GM23338 (cell line): ENCODE measurements around the gene GARS1. TPM values are rescaled to one million over a fixed set of nuclear protein-coding genes. Genes with fewer than 3 reads are reported as not detected.

Experiments used
- ATAC-seq: fragments of 200-7000 bp; cut with Tn5 transposase; 3 replicates; pipeline ENCODE4 v1.9.1; 2020
- DNase-seq: peaks from one replicate; pipeline ENCODE4 v3.0.0-alpha.2; 2015; ENCODE audit warnings: low spot score
- H2AFZ ChIP-seq: fragments of 200-600 bp; sonication (generic); 2 replicates; pipeline ENCODE4 v1.8.0; 2016; ENCODE audit warnings: antibody characterized with exemption, mild to moderate bottlenecking, moderate library complexity
- H3F3A ChIP-seq: fragments of 200-600 bp; sonication (generic); replicated peaks from 2 replicates; pipeline ENCODE4 v1.8.0; 2017; ENCODE audit warnings: antibody characterized with exemption, mixed run types, low read depth
- H3K27ac ChIP-seq: fragments of 200-600 bp; sonication (generic); 2 replicates; pipeline ENCODE4 v1.6.1; 2016; ENCODE audit warnings: low read depth
- H3K27me3 ChIP-seq: fragments of 200-600 bp; sonication (generic); 2 replicates; pipeline ENCODE4 v1.8.0; 2016; ENCODE audit warnings: mild to moderate bottlenecking, mixed run types, moderate library complexity; ENCODE audit not compliant: insufficient read depth
- H3K36me3 ChIP-seq: fragments of 200-600 bp; sonication (generic); 2 replicates; pipeline ENCODE4 v1.8.0; 2016; ENCODE audit warnings: mild to moderate bottlenecking; ENCODE audit not compliant: insufficient read depth
- H3K4me1 ChIP-seq: fragments of 200-600 bp; sonication (generic); 2 replicates; pipeline ENCODE4 v1.8.0; 2016; ENCODE audit warnings: mild to moderate bottlenecking, moderate library complexity; ENCODE audit not compliant: insufficient read depth
- H3K4me2 ChIP-seq: fragments of 200-600 bp; sonication (generic); 2 replicates; pipeline ENCODE4 v1.7.1; 2017; ENCODE audit warnings: mixed run types
- H3K4me3 ChIP-seq: fragments of 200-600 bp; sonication (generic); 2 replicates; pipeline ENCODE4 v1.6.1; 2016; ENCODE audit warnings: mixed run types
- H3K79me2 ChIP-seq: fragments of 200-600 bp; sonication (generic); replicated peaks from 2 replicates; pipeline ENCODE4 v1.8.0; 2017; ENCODE audit warnings: mild to moderate bottlenecking; ENCODE audit not compliant: insufficient read depth
- H3K9me2 ChIP-seq: fragments of 200-600 bp; sonication (generic); 2 replicates; pipeline ENCODE4 v1.8.0; 2017; ENCODE audit not compliant: insufficient read depth
- H4K20me1 ChIP-seq: fragments of 200-600 bp; sonication (generic); replicated peaks from 2 replicates; pipeline ENCODE4 v1.8.0; 2017; ENCODE audit warnings: mild to moderate bottlenecking; ENCODE audit not compliant: insufficient read depth
- H3K27ac Mint-ChIP-seq: 2 replicates; pipeline ENCODE4 v1.8.0; 2020; ENCODE audit warnings: inconsistent platforms, mild to moderate bottlenecking, moderate library complexity, mixed read lengths
- H3K27me3 Mint-ChIP-seq: 3 replicates; pipeline ENCODE4 v1.8.0; 2022; ENCODE audit warnings: low read depth, mild to moderate bottlenecking, moderate library complexity, mixed read lengths, inconsistent platforms; ENCODE audit not compliant: insufficient read depth, poor library complexity
- H3K36me3 Mint-ChIP-seq: 3 replicates; pipeline ENCODE4 v1.8.0; 2021; ENCODE audit warnings: low read depth, mild to moderate bottlenecking, inconsistent platforms, moderate library complexity, mixed read lengths
- H3K4me1 Mint-ChIP-seq: 3 replicates; pipeline ENCODE4 v1.8.0; 2020; ENCODE audit warnings: mild to moderate bottlenecking, inconsistent platforms, mixed read lengths
- H3K4me3 Mint-ChIP-seq: 3 replicates; pipeline ENCODE4 v1.8.0; 2021; ENCODE audit warnings: moderate library complexity, mild to moderate bottlenecking, inconsistent platforms, mixed read lengths
- H3K9me3 Mint-ChIP-seq: 3 replicates; pipeline ENCODE4 v1.8.0; 2020; ENCODE audit warnings: moderate library complexity, mild to moderate bottlenecking, inconsistent platforms, mixed read lengths
- CREB1 ChIP-seq: fragments of 250-450 bp; sonication (Bioruptor Pico); IDR thresholded peaks from 2 replicates; pipeline ENCODE4 v1.5.0; 2020; ENCODE audit warnings: low read depth, mild to moderate bottlenecking, moderate library complexity
- EZH2 ChIP-seq: fragments of 200-600 bp; sonication (generic); IDR thresholded peaks from one replicate; pipeline ENCODE4 v1.8.0; 2017; ENCODE audit warnings: antibody characterized with exemption, mild to moderate bottlenecking, low read depth; ENCODE audit not compliant: unreplicated experiment
- EZH2phosphoT487 ChIP-seq: fragments of 200-600 bp; sonication (generic); IDR thresholded peaks from one replicate; pipeline ENCODE4 v1.8.1; 2018; ENCODE audit warnings: antibody characterized with exemption; ENCODE audit not compliant: unreplicated experiment
- JUNB ChIP-seq: IDR thresholded peaks from one replicate; pipeline ENCODE4 v1.6.1; 2016; ENCODE audit warnings: antibody characterized with exemption; ENCODE audit not compliant: unreplicated experiment
- POLR2AphosphoS5 ChIP-seq: IDR thresholded peaks from 2 replicates; pipeline ENCODE4 v1.6.1; 2016; ENCODE audit warnings: antibody characterized with exemption, low read depth
- STAT1 ChIP-seq: IDR thresholded peaks from one replicate; pipeline ENCODE4 v1.6.1; 2016; ENCODE audit warnings: antibody characterized with exemption; ENCODE audit not compliant: unreplicated experiment
- ZNF331 ChIP-seq: fragments of 250-450 bp; sonication (Bioruptor Pico); IDR thresholded peaks from 2 replicates; pipeline ENCODE4 v1.5.0; 2020; ENCODE audit warnings: low read depth, mild to moderate bottlenecking, moderate library complexity
- ZNF462 ChIP-seq: fragments of 250-450 bp; sonication (Bioruptor Pico); IDR thresholded peaks from 2 replicates; pipeline ENCODE4 v1.5.0; 2020; ENCODE audit warnings: mild to moderate bottlenecking, moderate library complexity
- polyA plus RNA-seq: library from polyadenylated mRNA; unstranded; fragments of >200 nt; fragmentation: Nextera tagmentation; extraction: Ambion mirVana; gene quantifications from 2 replicates; pipeline ENCODE4 v1.2.1, GENCODE V29; 2016
- total RNA-seq: library from RNA; depleted of rRNA; stranded (reverse); fragments of >200 nt; shearing (Covaris generic); gene quantifications from 2 replicates; pipeline ENCODE4 v1.2.3, GENCODE V29; 2014
- TF ChIP-seq, protein P1 (sequence below), 2 experiments: fragments of 200-600 bp in 1 of 2; sonication (generic) in 1 of 2; conservative IDR thresholded peaks; 2 replicates each; pipeline versions ENCODE4 v1.5.1 to v1.6.1; 2016 to 2017; ENCODE audit warnings: antibody characterized with exemption in 2 of 2, low read depth in 2 of 2, mild to moderate bottlenecking in 2 of 2, moderate library complexity in 1 of 2
- TF ChIP-seq, protein P2 (sequence below): IDR thresholded peaks from one replicate; pipeline ENCODE4 v1.6.1; 2018; ENCODE audit warnings: antibody characterized with exemption; ENCODE audit not compliant: unreplicated experiment

The GARS1 gene
- total and polyA plus RNA-seq, 2 experiments from 2014 or later: 207 to 241 TPM

DNA sequence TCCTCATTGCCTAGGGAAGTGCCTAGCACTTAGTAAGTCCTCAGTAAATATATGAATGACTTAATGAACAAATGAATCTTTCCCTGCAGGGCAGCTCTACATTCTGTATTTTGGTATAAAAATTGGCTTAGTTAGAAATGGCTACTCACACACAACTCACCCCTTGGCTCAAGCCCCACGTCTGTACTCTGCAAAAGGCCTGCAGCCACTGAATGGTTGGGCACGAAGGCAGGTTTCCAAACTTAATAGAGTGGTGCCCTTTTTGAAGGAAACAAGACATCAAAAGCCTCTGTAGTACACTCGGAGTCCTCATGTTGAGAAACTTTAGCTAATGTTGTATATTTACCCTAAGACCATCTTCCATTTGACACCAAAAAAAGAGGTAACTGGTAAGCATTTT, 51.0 kb downstream of the GARS1 start:
- Mint-ChIP-seq H3K9me3 (no peaks in the 10 kb centered on the region), H3K27ac (no peak overlapping the region), H3K4me1 (peaks cover 23% of the 10 kb centered on the region), H3K4me3 (no peak overlapping the region), H3K27me3 (peaks cover 10% of the 10 kb centered on the region), H3K36me3 (peaks cover 33% of the 10 kb centered on the region)
- no peak for DNase-seq
- peaks cover 13% of the 10 kb centered on the region for H3K4me1 ChIP-seq
- no peak for ATAC-seq
- no peaks in the 10 kb centered on the region; the same call in 1 of the 2 replicates for H4K20me1 ChIP-seq
- no peaks in the 10 kb centered on the region for H3K36me3 ChIP-seq
- H3K27ac ChIP-seq: no peak overlapping the region
- H3K9me2 ChIP-seq: 0 out of 2 replicates have a peak, but pooled peaks cover 6% of the 10 kb centered on the region
- H3F3A ChIP-seq: no peaks in the 10 kb centered on the region; the same call in 1 of the 2 replicates
- H2AFZ ChIP-seq: no peak overlapping the region
- H3K27me3 ChIP-seq: no peaks in the 10 kb centered on the region
- no peak overlapping the region for H3K4me2 ChIP-seq
- no peak for TF ChIP-seq ZNF331
- no peak for TF ChIP-seq POLR2AphosphoS5
- no peak for TF ChIP-seq STAT1
- no peak for TF ChIP-seq EZH2
- TF ChIP-seq EZH2phosphoT487: no peak
- no peak for TF ChIP-seq JUNB
- no peak for TF ChIP-seq CREB1 (CRISPR knock-in tag)
- TF ChIP-seq ZNF462 (CRISPR knock-in tag): no peak
- TF ChIP-seq, protein P1, sequence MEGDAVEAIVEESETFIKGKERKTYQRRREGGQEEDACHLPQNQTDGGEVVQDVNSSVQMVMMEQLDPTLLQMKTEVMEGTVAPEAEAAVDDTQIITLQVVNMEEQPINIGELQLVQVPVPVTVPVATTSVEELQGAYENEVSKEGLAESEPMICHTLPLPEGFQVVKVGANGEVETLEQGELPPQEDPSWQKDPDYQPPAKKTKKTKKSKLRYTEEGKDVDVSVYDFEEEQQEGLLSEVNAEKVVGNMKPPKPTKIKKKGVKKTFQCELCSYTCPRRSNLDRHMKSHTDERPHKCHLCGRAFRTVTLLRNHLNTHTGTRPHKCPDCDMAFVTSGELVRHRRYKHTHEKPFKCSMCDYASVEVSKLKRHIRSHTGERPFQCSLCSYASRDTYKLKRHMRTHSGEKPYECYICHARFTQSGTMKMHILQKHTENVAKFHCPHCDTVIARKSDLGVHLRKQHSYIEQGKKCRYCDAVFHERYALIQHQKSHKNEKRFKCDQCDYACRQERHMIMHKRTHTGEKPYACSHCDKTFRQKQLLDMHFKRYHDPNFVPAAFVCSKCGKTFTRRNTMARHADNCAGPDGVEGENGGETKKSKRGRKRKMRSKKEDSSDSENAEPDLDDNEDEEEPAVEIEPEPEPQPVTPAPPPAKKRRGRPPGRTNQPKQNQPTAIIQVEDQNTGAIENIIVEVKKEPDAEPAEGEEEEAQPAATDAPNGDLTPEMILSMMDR (conservative IDR thresholded peaks at IDR 0.05; ENCODE audit: low read depth in 2 of 2): no peak
- TF ChIP-seq, protein P2, sequence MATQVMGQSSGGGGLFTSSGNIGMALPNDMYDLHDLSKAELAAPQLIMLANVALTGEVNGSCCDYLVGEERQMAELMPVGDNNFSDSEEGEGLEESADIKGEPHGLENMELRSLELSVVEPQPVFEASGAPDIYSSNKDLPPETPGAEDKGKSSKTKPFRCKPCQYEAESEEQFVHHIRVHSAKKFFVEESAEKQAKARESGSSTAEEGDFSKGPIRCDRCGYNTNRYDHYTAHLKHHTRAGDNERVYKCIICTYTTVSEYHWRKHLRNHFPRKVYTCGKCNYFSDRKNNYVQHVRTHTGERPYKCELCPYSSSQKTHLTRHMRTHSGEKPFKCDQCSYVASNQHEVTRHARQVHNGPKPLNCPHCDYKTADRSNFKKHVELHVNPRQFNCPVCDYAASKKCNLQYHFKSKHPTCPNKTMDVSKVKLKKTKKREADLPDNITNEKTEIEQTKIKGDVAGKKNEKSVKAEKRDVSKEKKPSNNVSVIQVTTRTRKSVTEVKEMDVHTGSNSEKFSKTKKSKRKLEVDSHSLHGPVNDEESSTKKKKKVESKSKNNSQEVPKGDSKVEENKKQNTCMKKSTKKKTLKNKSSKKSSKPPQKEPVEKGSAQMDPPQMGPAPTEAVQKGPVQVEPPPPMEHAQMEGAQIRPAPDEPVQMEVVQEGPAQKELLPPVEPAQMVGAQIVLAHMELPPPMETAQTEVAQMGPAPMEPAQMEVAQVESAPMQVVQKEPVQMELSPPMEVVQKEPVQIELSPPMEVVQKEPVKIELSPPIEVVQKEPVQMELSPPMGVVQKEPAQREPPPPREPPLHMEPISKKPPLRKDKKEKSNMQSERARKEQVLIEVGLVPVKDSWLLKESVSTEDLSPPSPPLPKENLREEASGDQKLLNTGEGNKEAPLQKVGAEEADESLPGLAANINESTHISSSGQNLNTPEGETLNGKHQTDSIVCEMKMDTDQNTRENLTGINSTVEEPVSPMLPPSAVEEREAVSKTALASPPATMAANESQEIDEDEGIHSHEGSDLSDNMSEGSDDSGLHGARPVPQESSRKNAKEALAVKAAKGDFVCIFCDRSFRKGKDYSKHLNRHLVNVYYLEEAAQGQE: no peak
- no peak overlapping the region for H3K4me3 ChIP-seq
- H3K79me2 ChIP-seq: peaks cover 6% of the 10 kb centered on the region; the same call in 1 of the 2 replicates
